Germinal center (tissue), 1 donor: Measurements from ENCODE around the gene TENM4.

Experiments
- DNase-seq: peaks from one replicate; pipeline ENCODE4 v3.0.0; 2012; ENCODE audit warnings: mixed read lengths, low spot score

The TENM4 gene

GRCh38 chr11:79390477-79390876 lies 50.4 kb downstream of the TENM4 start:
- no peak for DNase-seq

- DNase-seq = no peak
Measured at GRCh38 chr11:79388201-79388600, 52.6 kb downstream of the TENM4 start.

GRCh38 chr11:79383874-79384273 lies 57.0 kb downstream of the TENM4 start:
- DNase-seq = no peak

- DNase-seq = no peak
Measured at GRCh38 chr11:79382301-79383050, 58.4 kb downstream of the TENM4 start.

- no peak for DNase-seq
Measured at GRCh38 chr11:79381036-79381435, 59.8 kb downstream of the TENM4 start.

- no peak for DNase-seq
Measured at GRCh38 chr11:79377406-79377805, 63.4 kb downstream of the TENM4 start.

- no peak for DNase-seq
Measured at GRCh38 chr11:79375818-79376550, 64.8 kb downstream of the TENM4 start.

GRCh38 chr11:79374727-79375126 lies 66.1 kb downstream of the TENM4 start:
- DNase-seq = no peak

- no peak for DNase-seq
Measured at GRCh38 chr11:79371724-79372123, 69.1 kb downstream of the TENM4 start.

GRCh38 chr11:79371152-79371551 lies 69.7 kb downstream of the TENM4 start:
- no peak for DNase-seq

GRCh38 chr11:79369055-79369454 lies 71.8 kb downstream of the TENM4 start:
- DNase-seq = no peak

GRCh38 chr11:79367844-79368243 lies 73.0 kb downstream of the TENM4 start:
- no peak for DNase-seq

- no peak for DNase-seq
Measured at GRCh38 chr11:79366218-79366617, 74.6 kb downstream of the TENM4 start.

GRCh38 chr11:79363861-79364378 lies 76.9 kb downstream of the TENM4 start:
- DNase-seq = no peak

GRCh38 chr11:79363256-79363655 lies 77.6 kb downstream of the TENM4 start:
- DNase-seq = no peak

- no peak for DNase-seq
Measured at GRCh38 chr11:79362821-79363220, 78.0 kb downstream of the TENM4 start.

GRCh38 chr11:79362206-79362757 lies 78.5 kb downstream of the TENM4 start:
- DNase-seq = no peak

- no peak for DNase-seq
Measured at GRCh38 chr11:79358258-79358657, 82.6 kb downstream of the TENM4 start.

- DNase-seq = no peak
Measured at GRCh38 chr11:79353706-79354105, 87.1 kb downstream of the TENM4 start.

GRCh38 chr11:79352349-79352703 lies 88.5 kb downstream of the TENM4 start:
- DNase-seq = no peak

GRCh38 chr11:79348976-79349682 lies 91.7 kb downstream of the TENM4 start:
- no peak for DNase-seq

GRCh38 chr11:79346021-79346420 lies 94.8 kb downstream of the TENM4 start:
- no peak for DNase-seq
